ENCODE results near the gene MAGI2.

Gene MAGI2

GRCh38 chr7:79245623-79246249 lies 207.7 kb downstream of the MAGI2 start:
- no peak for DNase-seq

GRCh38 chr7:79244482-79244881 lies 209.0 kb downstream of the MAGI2 start:
- DNase-seq = no peak

- DNase-seq = peak; percentile 83
Measured at GRCh38 chr7:79241288-79242060, 212.0 kb downstream of the MAGI2 start.

GRCh38 chr7:79240413-79240812 lies 213.1 kb downstream of the MAGI2 start:
- no peak for DNase-seq

- no peak for DNase-seq
Measured at GRCh38 chr7:79236352-79237028, 217.0 kb downstream of the MAGI2 start.

GRCh38 chr7:79227044-79227443 lies 226.4 kb downstream of the MAGI2 start:
- DNase-seq = peak; percentile 3

- no peak for DNase-seq
Measured at GRCh38 chr7:79221211-79221610, 232.3 kb downstream of the MAGI2 start.

GRCh38 chr7:79217976-79218626 lies 235.4 kb downstream of the MAGI2 start:
- no peak for DNase-seq

- no peak for DNase-seq
Measured at GRCh38 chr7:79217468-79217867, 236.0 kb downstream of the MAGI2 start.

- DNase-seq = no peak
Measured at GRCh38 chr7:79216236-79216635, 237.2 kb downstream of the MAGI2 start.

- no peak for DNase-seq
Measured at GRCh38 chr7:79212334-79212733, 241.1 kb downstream of the MAGI2 start.

GRCh38 chr7:79211724-79212123 lies 241.7 kb downstream of the MAGI2 start:
- DNase-seq = no peak

GRCh38 chr7:79199961-79200360 lies 253.5 kb downstream of the MAGI2 start:
- no peak for DNase-seq

- DNase-seq = no peak
Measured at GRCh38 chr7:79199266-79199665, 254.2 kb downstream of the MAGI2 start.

- DNase-seq = no peak
Measured at GRCh38 chr7:79185605-79186004, 267.9 kb downstream of the MAGI2 start.

- DNase-seq = peak; percentile 75
Measured at GRCh38 chr7:79182283-79182682, 271.2 kb downstream of the MAGI2 start.

- DNase-seq = no peak
Measured at GRCh38 chr7:79180533-79180932, 272.9 kb downstream of the MAGI2 start.

GRCh38 chr7:79176859-79177477 lies 276.5 kb downstream of the MAGI2 start:
- peak; percentile 45 for DNase-seq

- DNase-seq = no peak
Measured at GRCh38 chr7:79175374-79175773, 278.1 kb downstream of the MAGI2 start.

- DNase-seq = no peak
Measured at GRCh38 chr7:79165225-79165624, 288.2 kb downstream of the MAGI2 start.

- no peak for DNase-seq
Measured at GRCh38 chr7:79159040-79159664, 294.3 kb downstream of the MAGI2 start.

GRCh38 chr7:79157281-79157680 lies 296.2 kb downstream of the MAGI2 start:
- DNase-seq = no peak

Data from fibroblast of skin of back (primary cell).